Bronchial epithelial cell (primary cell): ENCODE measurements around the gene GBA3. TPM values are rescaled to one million over a fixed set of nuclear protein-coding genes. Genes with fewer than 3 reads are reported as not detected.

Source experiments
- DNase-seq: peaks from one replicate; pipeline ENCODE4 v3.0.0-alpha.2; 2010; ENCODE audit warnings: low read depth
- FAIRE-seq: peaks from 2 replicates; lab custom pipeline; 2011; peaks lifted over from hg19 to GRCh38; lab: Jason Lieb, UNC
- H3K27me3 ChIP-seq: 2 replicates; pipeline ENCODE4 v1.5.1; 2011; ENCODE audit warnings: low read length; ENCODE audit not compliant: control insufficient read depth, insufficient read depth
- H3K36me3 ChIP-seq: 2 replicates; pipeline ENCODE4 v1.5.1; 2011; ENCODE audit warnings: low read length; ENCODE audit not compliant: control insufficient read depth, insufficient read depth
- H3K4me3 ChIP-seq: 2 replicates; pipeline ENCODE4 v1.5.1; 2011; ENCODE audit warnings: mild to moderate bottlenecking, low read depth, low read length, control low read depth
- total RNA-seq: library from RNA; depleted of rRNA; stranded (reverse); fragments of >200 nt; gene quantifications from 2 replicates; pipeline ENCODE4 v1.2.1, GENCODE V29; 2014
- TF ChIP-seq, protein P1 (sequence below): IDR thresholded peaks from 2 replicates; pipeline ENCODE4 v1.5.1; 2011; ENCODE audit warnings: mild to moderate bottlenecking, moderate library complexity, low read length, control low read depth, inconsistent platforms; ENCODE audit not compliant: insufficient read depth, severe bottlenecking

The GBA3 gene
- total RNA-seq, 1 donor from 2014 or later: under 0.01 TPM

DNA sequence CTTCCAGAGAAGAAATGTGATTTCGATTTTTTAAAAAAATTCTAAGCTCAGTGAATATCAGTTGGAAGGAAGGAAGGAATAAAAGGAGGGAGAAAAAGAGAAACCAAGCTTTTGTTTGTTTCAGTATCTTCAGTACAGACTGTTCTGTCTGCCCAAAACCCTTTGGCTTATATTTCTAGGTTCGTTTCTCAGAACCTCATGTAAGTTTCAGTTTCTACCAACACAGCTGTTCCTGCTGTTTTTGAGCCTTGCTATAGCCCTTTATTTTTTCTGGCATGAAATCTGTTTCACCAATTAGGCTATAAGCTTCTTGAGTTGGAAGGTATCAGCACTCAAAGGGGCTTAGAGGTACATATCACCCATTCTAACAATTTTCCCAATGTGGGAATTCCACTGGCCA lies 157.9 kb downstream of the GBA3 start:
- no peaks in the 10 kb centered on the region for H3K27me3 ChIP-seq
- no peak for FAIRE-seq
- DNase-seq: no peak
- H3K4me3 ChIP-seq: no peak overlapping the region
- TF ChIP-seq, protein P1, sequence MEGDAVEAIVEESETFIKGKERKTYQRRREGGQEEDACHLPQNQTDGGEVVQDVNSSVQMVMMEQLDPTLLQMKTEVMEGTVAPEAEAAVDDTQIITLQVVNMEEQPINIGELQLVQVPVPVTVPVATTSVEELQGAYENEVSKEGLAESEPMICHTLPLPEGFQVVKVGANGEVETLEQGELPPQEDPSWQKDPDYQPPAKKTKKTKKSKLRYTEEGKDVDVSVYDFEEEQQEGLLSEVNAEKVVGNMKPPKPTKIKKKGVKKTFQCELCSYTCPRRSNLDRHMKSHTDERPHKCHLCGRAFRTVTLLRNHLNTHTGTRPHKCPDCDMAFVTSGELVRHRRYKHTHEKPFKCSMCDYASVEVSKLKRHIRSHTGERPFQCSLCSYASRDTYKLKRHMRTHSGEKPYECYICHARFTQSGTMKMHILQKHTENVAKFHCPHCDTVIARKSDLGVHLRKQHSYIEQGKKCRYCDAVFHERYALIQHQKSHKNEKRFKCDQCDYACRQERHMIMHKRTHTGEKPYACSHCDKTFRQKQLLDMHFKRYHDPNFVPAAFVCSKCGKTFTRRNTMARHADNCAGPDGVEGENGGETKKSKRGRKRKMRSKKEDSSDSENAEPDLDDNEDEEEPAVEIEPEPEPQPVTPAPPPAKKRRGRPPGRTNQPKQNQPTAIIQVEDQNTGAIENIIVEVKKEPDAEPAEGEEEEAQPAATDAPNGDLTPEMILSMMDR: no peak
- no peaks in the 10 kb centered on the region for H3K36me3 ChIP-seq

GRCh38 chr4:22857411-22857810 lies 164.7 kb downstream of the GBA3 start:
- no peak for DNase-seq
- no peaks in the 10 kb centered on the region for H3K36me3 ChIP-seq
- H3K4me3 ChIP-seq: no peak overlapping the region
- H3K27me3 ChIP-seq: no peaks in the 10 kb centered on the region
- no peak for FAIRE-seq
- TF ChIP-seq, protein P1: no peak

DNA sequence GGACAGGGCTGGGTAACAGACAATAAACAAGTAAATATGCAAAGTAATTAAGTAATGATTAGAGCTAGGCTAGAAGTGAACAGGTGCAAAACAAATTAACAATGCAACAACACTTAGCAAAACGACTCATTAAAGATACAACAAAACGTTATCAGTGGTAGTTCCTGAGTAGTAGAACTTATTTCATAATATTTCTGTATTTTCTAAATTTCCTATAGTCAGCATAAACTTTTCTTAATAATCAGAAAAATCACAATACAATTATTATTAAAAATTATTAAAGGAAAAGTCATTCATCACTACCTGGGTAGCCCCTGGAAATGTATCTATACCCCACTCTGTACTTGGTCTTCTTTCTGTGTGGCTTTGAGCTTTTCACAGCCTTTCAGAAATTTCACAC lies 166.6 kb downstream of the GBA3 start:
- TF ChIP-seq, protein P1: no peak
- H3K36me3 ChIP-seq: no peaks in the 10 kb centered on the region
- DNase-seq: no peak
- no peak overlapping the region for H3K4me3 ChIP-seq
- FAIRE-seq: no peak
- no peaks in the 10 kb centered on the region for H3K27me3 ChIP-seq

Other genes starting within 250 kb of the GBA3 start
- gene ADGRA3, start 176.9 kb upstream of the GBA3 start, total RNA-seq: 24.2 and 34.2 TPM in 2 replicates